ENCODE measurements around the gene DPYSL3.
"Not testable (repeated sequence)": the region's sequence is repeated elsewhere in the genome, so short reads cannot be mapped to it uniquely, and the experiment has no call there.

Gene DPYSL3

GRCh38 chr5:147400126-147400809 is 109.6 kb downstream of the DPYSL3 start:
- no peak for DNase-seq

GRCh38 chr5:147398860-147399259 is 111.0 kb downstream of the DPYSL3 start:
- DNase-seq: no peak

GRCh38 chr5:147397616-147398015 is 112.3 kb downstream of the DPYSL3 start:
- DNase-seq: no peak

GRCh38 chr5:147396070-147396823 is 113.6 kb downstream of the DPYSL3 start:
- DNase-seq: no peak

GRCh38 chr5:147393874-147394672 is 115.8 kb downstream of the DPYSL3 start:
- DNase-seq: no peak

GRCh38 chr5:147391781-147392180 is 118.1 kb downstream of the DPYSL3 start:
- DNase-seq: no peak

GRCh38 chr5:147390654-147391225 is 119.1 kb downstream of the DPYSL3 start:
- no peak for DNase-seq

- no peak for DNase-seq
Measured at GRCh38 chr5:147388184-147389108, 121.4 kb downstream of the DPYSL3 start.

- DNase-seq: no peak
Measured at GRCh38 chr5:147387109-147387508, 122.8 kb downstream of the DPYSL3 start.

- DNase-seq: no peak
Measured at GRCh38 chr5:147384346-147385193, 125.3 kb downstream of the DPYSL3 start.

GRCh38 chr5:147382776-147383175 is 127.1 kb downstream of the DPYSL3 start:
- DNase-seq: no peak

GRCh38 chr5:147381555-147381954 is 128.3 kb downstream of the DPYSL3 start:
- DNase-seq: no peak

- DNase-seq: no peak
Measured at GRCh38 chr5:147377682-147378081, 132.2 kb downstream of the DPYSL3 start.

- no peak for DNase-seq
Measured at GRCh38 chr5:147375151-147375550, 134.7 kb downstream of the DPYSL3 start.

GRCh38 chr5:147373328-147373727 is 136.5 kb downstream of the DPYSL3 start:
- no peak for DNase-seq

GRCh38 chr5:147372191-147372590 is 137.7 kb downstream of the DPYSL3 start:
- DNase-seq: no peak

GRCh38 chr5:147371290-147371689 is 138.6 kb downstream of the DPYSL3 start:
- no peak for DNase-seq

- no peak for DNase-seq
Measured at GRCh38 chr5:147369742-147370374, 140.0 kb downstream of the DPYSL3 start.

GRCh38 chr5:147367381-147367780 is 142.5 kb downstream of the DPYSL3 start:
- not testable (repeated sequence) for DNase-seq

- no peak for DNase-seq
Measured at GRCh38 chr5:147361441-147362175, 148.3 kb downstream of the DPYSL3 start.

All from effector CD8-positive, alpha-beta T cell (primary cell).